GM10266 (cell line): ENCODE results near the gene RLN3.

Experiments used
- DNase-seq: peaks from one replicate; pipeline ENCODE4 v3.0.0; 2012; ENCODE audit errors: extremely low spot score
- TF ChIP-seq, protein P1 (sequence below): IDR thresholded peaks from 2 replicates; pipeline ENCODE4 v1.5.1; 2012; ENCODE audit warnings: mild to moderate bottlenecking, low read depth; ENCODE audit not compliant: control insufficient read depth, insufficient read depth; ENCODE audit errors: missing control alignments

The RLN3 gene

DNA sequence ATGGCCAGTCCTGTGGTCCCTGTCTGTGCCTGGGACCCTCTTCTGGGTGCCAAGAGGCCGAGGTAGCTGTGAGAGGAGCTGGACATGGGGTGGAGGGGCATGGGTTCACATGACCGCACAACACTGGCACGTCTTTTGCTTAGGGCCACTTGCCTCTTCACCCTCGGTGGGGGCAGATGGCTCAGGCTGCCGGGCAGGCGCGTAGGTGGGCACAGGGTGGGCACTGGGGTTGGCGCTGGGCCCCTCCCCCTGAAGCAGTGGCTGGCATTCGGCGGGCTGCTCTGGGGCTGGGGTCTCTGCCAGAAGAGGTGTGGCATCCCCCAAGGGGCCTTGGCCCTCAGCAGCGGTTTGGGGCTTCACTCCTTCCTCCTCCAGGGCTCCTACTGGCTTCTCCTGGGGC is 25.6 kb downstream of the RLN3 start:
- TF ChIP-seq, protein P1, sequence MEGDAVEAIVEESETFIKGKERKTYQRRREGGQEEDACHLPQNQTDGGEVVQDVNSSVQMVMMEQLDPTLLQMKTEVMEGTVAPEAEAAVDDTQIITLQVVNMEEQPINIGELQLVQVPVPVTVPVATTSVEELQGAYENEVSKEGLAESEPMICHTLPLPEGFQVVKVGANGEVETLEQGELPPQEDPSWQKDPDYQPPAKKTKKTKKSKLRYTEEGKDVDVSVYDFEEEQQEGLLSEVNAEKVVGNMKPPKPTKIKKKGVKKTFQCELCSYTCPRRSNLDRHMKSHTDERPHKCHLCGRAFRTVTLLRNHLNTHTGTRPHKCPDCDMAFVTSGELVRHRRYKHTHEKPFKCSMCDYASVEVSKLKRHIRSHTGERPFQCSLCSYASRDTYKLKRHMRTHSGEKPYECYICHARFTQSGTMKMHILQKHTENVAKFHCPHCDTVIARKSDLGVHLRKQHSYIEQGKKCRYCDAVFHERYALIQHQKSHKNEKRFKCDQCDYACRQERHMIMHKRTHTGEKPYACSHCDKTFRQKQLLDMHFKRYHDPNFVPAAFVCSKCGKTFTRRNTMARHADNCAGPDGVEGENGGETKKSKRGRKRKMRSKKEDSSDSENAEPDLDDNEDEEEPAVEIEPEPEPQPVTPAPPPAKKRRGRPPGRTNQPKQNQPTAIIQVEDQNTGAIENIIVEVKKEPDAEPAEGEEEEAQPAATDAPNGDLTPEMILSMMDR = no peak
- DNase-seq = no peak

DNA sequence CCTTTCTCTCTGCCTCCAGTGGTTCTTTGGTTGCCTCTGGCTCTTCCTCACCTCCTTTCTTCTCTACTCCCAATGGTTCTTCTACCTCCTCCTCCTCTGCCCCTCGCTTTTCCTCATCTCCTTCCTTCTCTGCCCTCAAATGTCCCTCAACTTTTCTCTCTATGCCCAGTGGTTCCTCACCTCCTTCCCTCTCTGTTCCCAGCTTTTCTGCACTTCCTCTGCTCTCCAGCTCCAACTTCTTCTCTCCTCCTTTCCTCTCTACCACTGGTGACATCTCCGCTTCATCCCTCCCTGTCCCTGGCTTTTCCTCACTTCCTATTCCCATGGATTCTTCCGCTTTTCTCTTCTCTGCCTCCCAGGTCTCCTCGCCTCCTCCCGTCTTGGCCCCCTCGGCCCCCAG is 26.2 kb downstream of the RLN3 start:
- TF ChIP-seq, protein P1 = no peak
- no peak for DNase-seq

DNA sequence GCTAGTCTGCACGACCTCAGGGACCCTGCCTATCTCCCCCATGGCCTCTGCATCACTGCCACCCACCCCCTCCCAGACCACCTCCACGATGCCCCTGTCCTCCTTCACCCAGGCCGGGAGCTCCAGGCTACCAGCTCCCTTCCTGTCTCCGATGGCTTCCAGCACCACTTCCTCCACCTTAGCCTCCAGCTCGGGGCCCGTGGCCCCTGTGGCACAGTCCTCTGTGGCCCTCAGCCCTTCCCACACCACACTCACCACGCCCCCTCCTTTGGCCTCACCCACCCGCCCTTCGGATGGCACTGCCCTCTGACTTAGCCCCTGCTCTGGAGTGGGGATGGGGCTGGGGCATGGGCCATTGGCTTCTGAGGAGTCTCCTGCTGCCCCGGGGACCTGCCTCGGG is 26.8 kb downstream of the RLN3 start:
- DNase-seq = no peak
- TF ChIP-seq, protein P1 = no peak

DNA sequence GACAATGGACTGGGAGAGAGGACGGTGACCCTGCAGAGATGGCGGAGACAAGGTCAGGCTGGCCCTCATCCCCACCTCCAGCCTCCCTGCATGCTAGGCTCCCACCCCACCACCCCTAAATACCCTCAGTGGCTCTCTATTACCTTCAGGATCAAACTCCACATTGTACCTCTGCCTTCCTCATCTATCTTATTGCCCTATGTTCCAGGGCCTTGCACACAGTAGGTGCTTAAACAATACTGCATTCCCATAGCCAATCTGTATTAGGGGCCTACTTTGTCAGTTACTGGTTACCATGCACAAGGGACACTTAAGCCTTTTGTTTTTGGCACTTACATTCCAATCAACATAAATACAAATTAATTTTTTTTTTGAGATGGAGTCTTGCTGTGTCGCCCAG is 27.4 kb downstream of the RLN3 start:
- TF ChIP-seq, protein P1 = no peak
- no peak for DNase-seq

DNA sequence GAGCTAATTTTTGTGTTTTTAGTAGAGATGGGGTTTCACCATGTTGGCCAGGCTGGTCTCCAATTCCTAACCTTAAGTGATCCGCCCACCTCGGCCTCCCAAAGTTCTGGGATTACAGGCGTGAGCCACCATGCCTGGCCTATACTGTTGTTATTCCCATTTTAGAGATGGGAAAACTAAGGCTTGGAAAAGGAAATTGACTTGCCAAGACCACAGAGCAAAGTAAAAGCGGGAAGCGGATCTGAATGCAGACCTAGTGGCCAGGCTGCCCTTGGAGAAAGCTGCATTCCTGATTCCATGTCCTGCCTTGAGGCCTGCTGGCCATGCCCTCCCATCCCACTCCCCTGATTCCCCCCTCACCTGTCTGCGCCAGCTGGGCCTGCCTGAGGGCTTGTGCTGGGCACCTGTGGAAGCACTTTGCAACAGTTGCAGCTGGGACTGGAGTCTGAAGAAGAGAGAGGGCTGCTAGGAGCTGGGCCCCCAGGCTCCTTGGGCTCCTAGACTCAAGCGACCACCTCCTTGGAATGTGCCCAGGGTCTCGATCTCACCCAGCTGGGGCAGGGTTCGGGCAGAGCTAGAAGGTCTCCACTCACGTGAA is 28.2 kb downstream of the RLN3 start:
- DNase-seq = no peak
- TF ChIP-seq, protein P1 = no peak

DNA sequence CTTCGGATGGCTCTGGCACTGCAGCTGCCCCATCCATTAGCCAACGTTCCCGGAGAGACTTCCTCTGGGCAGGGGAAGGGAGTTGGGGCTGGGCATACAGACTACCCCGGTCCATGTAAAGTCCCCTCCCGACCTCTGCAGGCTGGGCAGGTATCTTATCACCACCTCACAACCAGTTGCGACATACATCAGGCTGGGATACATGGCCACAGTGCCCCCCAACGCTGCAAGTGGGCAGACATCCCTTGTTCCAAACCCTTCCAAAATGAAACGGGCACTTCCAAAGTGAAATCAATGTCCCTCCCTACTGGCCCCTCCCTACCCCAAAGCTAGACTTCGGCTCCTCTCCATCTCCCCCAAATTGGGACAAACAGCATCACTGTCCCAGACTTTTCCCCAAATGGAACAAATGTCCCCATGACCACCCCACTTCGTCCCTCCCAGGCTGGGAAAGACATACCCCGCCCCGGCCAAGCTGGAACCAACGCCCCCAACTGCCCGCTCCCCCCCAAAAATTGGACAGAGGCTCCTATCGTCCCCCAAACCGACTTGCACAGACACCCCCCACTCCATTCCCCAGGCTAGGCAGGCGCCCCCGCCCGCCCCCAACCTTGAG is 28.9 kb downstream of the RLN3 start:
- TF ChIP-seq, protein P1 = no peak
- no peak for DNase-seq

DNA sequence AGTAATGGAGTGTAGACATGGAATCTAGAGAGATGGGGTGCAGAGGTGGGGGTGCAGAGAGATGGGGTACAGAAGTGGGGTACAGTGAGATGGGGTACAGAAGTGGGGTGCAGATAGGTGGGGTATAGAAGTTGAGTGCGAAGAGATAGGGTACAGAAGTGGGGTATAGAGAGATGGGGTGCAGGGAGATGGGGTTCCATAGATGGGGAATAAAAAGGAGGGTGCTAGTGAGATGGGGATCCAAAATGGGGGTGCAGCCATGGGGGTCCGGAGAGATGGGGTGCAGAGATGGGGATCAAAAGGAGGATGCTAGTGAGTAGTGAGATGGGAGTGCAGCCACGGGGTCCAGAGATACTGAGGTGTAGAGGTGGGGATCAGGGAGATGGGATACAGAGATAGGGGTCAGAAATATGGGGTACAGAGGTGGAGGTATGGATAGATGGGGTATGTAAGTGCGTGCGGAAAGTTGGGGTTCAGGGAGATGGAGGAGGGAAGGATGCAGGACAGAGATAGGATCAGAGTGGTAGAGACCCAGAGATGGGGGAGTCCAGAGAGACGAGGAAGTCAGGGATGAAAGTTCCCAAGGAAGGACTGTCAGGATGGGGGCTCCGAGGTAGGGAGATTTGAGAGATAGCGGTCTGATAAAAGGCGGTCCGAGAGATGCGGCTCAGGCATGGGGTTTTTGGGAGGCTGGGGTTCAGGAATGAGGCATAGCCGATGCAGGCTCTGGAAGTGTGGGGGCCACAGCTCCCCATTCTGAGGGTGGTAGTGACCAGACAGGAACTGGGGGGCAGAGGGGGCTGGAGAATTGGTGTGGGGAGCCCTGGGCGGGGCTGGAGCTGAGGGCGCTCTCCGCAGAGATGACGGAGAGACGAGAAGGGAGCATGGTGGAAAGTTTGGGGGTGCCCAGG is 30.5 kb downstream of the RLN3 start:
- TF ChIP-seq, protein P1 = no peak
- no peak for DNase-seq
